Thyroid gland (tissue), 4 donors: ENCODE measurements around the gene RANBP17. TPM values are rescaled to one million over a fixed set of nuclear protein-coding genes. Genes with fewer than 3 reads are reported as not detected.

Experiments
- DNase-seq, 2 donors: peaks; one replicate each; pipeline ENCODE4 v3.0.0-alpha.2; 2019
- H3K27ac ChIP-seq, 3 donors: fragments of 200-600 bp; sonication (generic); 1 replicate in 2 of 3; 2 replicates in 1 of 3; pipeline ENCODE4 v1.5.1; 2016 to 2019; ENCODE audit warnings: mild to moderate bottlenecking in 1 of 3, moderate library complexity in 1 of 3
- H3K27me3 ChIP-seq: fragments of 200-600 bp; sonication (generic); one replicate; pipeline ENCODE4 v1.5.1; 2019
- H3K36me3 ChIP-seq, 2 donors: fragments of 200-600 bp; sonication (generic); one replicate each; pipeline ENCODE4 v1.5.1; 2016 to 2019
- H3K4me1 ChIP-seq, 2 donors: fragments of 200-600 bp; sonication (generic); one replicate each; pipeline ENCODE4 v1.5.1; 2017 to 2019
- H3K4me3 ChIP-seq, 3 donors: fragments of 200-600 bp; sonication (generic); replicated peaks in 1 of 3; 1 replicate in 2 of 3; 2 replicates in 1 of 3; pipeline ENCODE4 v1.5.1; 2016; ENCODE audit warnings: mild to moderate bottlenecking in 1 of 3
- H3K9me3 ChIP-seq: fragments of 200-600 bp; sonication (generic); one replicate; pipeline ENCODE4 v1.5.1; 2017
- CTCF ChIP-seq, 6 experiments: fragments of 200-600 bp in 3 of 6; fragments of 450-650 bp in 3 of 6; sonication (generic) in 3 of 6; IDR thresholded peaks; one replicate each; pipeline ENCODE4 v1.5.1; 2016 to 2019; ENCODE audit warnings: antibody characterized with exemption in 6 of 6, mild to moderate bottlenecking in 2 of 6, inconsistent platforms in 1 of 6, moderate library complexity in 1 of 6
- POLR2A ChIP-seq, 2 donors: fragments of 450-650 bp; IDR thresholded peaks; one replicate each; pipeline ENCODE4 v1.6.1; 2017; ENCODE audit warnings: antibody characterized with exemption in 2 of 2, mild to moderate bottlenecking in 2 of 2, moderate library complexity in 1 of 2
- WGBS, 2 donors: methylation state at CpG; one replicate each; pipeline ENCODE4 v1.1.5; 2017; 5-methylcytosine and 5-hydroxymethylcytosine counted together
- intact Hi-C: fragments of 100-400 bp; cut with DNase I; formaldehyde crosslinking; loops from one replicate; pipeline ENCODE4 v1.15.1; 2023
- total RNA-seq, 4 donors: library from RNA; depleted of rRNA; stranded (reverse); fragments of >200 nt; gene quantifications; one replicate each; pipeline ENCODE4 v1.2.3, GENCODE V29; 2016

The RANBP17 gene
- total RNA-seq, 4 donors from 2014 or later, result 20.2 to 35.0 (median 26.7) TPM

GRCh38 chr5:171321447-171321846 lies 459.6 kb downstream of the RANBP17 start:
- 75 to 90% methylated on average over 5 to 7 of the region's 7 CpGs for WGBS, 2 donors
- Histone ChIP-seq H3K36me3 (no peaks in the 10 kb centered on the region), H3K4me1 (peaks cover 6 to 8% of the 10 kb centered on the region in 2 donors), H3K27ac (no peak overlapping the region), H3K9me3 (no peaks in the 10 kb centered on the region), H3K27me3 (peaks cover 9% of the 10 kb centered on the region), H3K4me3 (no peak overlapping the region)
- no peak for DNase-seq
- TF ChIP-seq POLR2A (IDR thresholded peaks at IDR 0.05), result no peak
- TF ChIP-seq CTCF (IDR thresholded peaks at IDR 0.05), result no peak
- intact Hi-C loops, result no loop called here

- Histone ChIP-seq H3K4me3 (no peak overlapping the region), H3K27me3 (no peaks in the 10 kb centered on the region), H3K4me1 (no peaks in the 10 kb centered on the region), H3K36me3 (no peaks in the 10 kb centered on the region), H3K9me3 (no peaks in the 10 kb centered on the region), H3K27ac (no peak overlapping the region)
- 95 to 96% methylated on average over 5 of the region's 5 CpGs for WGBS, 2 donors
- DNase-seq, result no peak
- intact Hi-C loops, result no loop called here
- TF ChIP-seq POLR2A (IDR thresholded peaks at IDR 0.05) (no peak), CTCF (IDR thresholded peaks at IDR 0.05) (no peak)
Measured at GRCh38 chr5:171322527-171322926, 460.7 kb downstream of the RANBP17 start.

GRCh38 chr5:171323007-171323406 lies 461.2 kb downstream of the RANBP17 start:
- Histone ChIP-seq H3K36me3 (no peaks in the 10 kb centered on the region), H3K4me3 (no peak overlapping the region), H3K27me3 (no peaks in the 10 kb centered on the region), H3K9me3 (no peaks in the 10 kb centered on the region), H3K4me1 (no peaks in the 10 kb centered on the region), H3K27ac (no peak overlapping the region)
- TF ChIP-seq CTCF (IDR thresholded peaks at IDR 0.05), result no peak
- no peak for TF ChIP-seq POLR2A (IDR thresholded peaks at IDR 0.05)
- 77 to 86% methylated on average over 3 of the region's 3 CpGs for WGBS, 2 donors
- intact Hi-C loops, result no loop called here
- no peak for DNase-seq

GRCh38 chr5:171323806-171324632 lies 462.2 kb downstream of the RANBP17 start:
- H3K27ac ChIP-seq, result no peak overlapping the region
- no peaks in the 10 kb centered on the region for H3K9me3 ChIP-seq
- no peaks in the 10 kb centered on the region for H3K36me3 ChIP-seq
- no peak for DNase-seq
- no peak for TF ChIP-seq POLR2A (IDR thresholded peaks at IDR 0.05)
- TF ChIP-seq CTCF (IDR thresholded peaks at IDR 0.05), result no peak
- 37 to 43% methylated on average over 18 to 20 of the region's 20 CpGs for WGBS, 2 donors
- H3K4me1 ChIP-seq, result no peaks in the 10 kb centered on the region
- H3K4me3 ChIP-seq, result no peak overlapping the region
- intact Hi-C loops, result no loop called here
- H3K27me3 ChIP-seq, result no peaks in the 10 kb centered on the region

- 74% methylated on average over 8 of the region's 8 CpGs for WGBS, 2 donors
- Histone ChIP-seq H3K4me1 (no peaks in the 10 kb centered on the region), H3K36me3 (no peaks in the 10 kb centered on the region), H3K27me3 (no peaks in the 10 kb centered on the region), H3K9me3 (no peaks in the 10 kb centered on the region), H3K27ac (no peak overlapping the region), H3K4me3 (no peak overlapping the region)
- DNase-seq, result no peak
- intact Hi-C loops, result no loop called here
- TF ChIP-seq CTCF (IDR thresholded peaks at IDR 0.05), result no peak
- TF ChIP-seq POLR2A (IDR thresholded peaks at IDR 0.05), result no peak
Measured at GRCh38 chr5:171330021-171330420, 468.2 kb downstream of the RANBP17 start.
